ENCODE results near the gene DPP6.

DNA sequence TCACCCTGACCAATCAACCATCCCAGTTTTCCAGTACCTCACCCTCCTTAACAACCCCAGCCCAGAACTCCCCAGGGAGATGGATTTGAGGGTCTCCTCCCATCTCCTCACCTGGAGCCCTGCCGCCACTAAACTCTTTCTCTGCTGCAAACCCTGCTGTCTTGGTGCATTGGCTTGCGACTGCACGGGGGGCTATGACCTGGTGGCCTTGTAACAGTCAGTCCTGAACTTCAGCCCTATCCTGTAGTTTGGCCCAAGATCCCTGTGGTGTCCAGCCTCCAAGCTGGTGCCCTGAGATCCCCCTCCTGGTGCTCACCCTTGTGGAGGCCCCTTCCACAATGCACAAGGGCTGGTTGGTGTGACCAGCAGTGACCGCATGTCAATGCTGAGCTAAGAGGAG, 858.8 kb downstream of the DPP6 start:
- TF ChIP-seq EZH2 (IDR thresholded peaks at IDR 0.05) (no peak), POLR2AphosphoS5 (IDR thresholded peaks at IDR 0.05; ENCODE audit: borderline replicate concordance, low read depth, low read length) (no peak), FOXP2 (optimal IDR thresholded peaks at IDR 0.05; ENCODE audit: control extremely low read depth, extremely low read length, insufficient read depth) (no peak)
